GM13977 (cell line): Measurements from ENCODE around the gene ATP13A4.

Experiments used
- DNase-seq: peaks from one replicate; pipeline ENCODE4 v3.0.0; 2012; ENCODE audit warnings: low spot score
- in situ Hi-C: fragments of 300-500 bp; cut with MboI; formaldehyde crosslinking; loops from one replicate; pipeline ENCODE4 v1.12.0; 2022; ENCODE audit warnings: low sequenced_read_pairs, low pct_unique_long_range_greater_than_20kb, mixed read lengths, inconsistent platforms; ENCODE audit not compliant: unreplicated experiment
- TF ChIP-seq, protein P1 (sequence below): IDR thresholded peaks from 2 replicates; pipeline ENCODE4 v1.5.1; 2012; ENCODE audit warnings: mild to moderate bottlenecking, control low read depth; ENCODE audit not compliant: insufficient read depth; ENCODE audit errors: extremely low read depth, missing control alignments

Gene ATP13A4

DNA sequence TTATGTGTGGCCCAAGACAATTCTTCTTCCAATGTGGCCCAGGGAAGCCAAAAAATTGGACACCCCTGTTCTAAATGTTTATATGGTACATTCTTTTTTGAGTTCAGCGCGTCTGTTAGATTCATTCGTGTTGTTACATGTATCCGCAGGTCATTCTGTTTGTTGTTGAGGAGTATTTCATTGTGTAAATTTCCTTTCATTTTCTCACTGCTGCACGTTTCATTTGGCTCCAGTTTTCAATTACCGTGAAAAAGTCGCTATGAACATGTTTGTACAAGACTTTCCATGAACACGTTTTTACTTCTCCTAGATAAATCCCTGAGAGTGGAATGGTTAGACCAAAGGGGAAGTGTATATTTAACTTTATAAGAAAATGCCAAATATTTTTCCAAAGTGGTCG is 30.8 kb upstream of the ATP13A4 start:
- no peak for DNase-seq
- TF ChIP-seq, protein P1, sequence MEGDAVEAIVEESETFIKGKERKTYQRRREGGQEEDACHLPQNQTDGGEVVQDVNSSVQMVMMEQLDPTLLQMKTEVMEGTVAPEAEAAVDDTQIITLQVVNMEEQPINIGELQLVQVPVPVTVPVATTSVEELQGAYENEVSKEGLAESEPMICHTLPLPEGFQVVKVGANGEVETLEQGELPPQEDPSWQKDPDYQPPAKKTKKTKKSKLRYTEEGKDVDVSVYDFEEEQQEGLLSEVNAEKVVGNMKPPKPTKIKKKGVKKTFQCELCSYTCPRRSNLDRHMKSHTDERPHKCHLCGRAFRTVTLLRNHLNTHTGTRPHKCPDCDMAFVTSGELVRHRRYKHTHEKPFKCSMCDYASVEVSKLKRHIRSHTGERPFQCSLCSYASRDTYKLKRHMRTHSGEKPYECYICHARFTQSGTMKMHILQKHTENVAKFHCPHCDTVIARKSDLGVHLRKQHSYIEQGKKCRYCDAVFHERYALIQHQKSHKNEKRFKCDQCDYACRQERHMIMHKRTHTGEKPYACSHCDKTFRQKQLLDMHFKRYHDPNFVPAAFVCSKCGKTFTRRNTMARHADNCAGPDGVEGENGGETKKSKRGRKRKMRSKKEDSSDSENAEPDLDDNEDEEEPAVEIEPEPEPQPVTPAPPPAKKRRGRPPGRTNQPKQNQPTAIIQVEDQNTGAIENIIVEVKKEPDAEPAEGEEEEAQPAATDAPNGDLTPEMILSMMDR: no peak
- in situ Hi-C loops: no loop called here

DNA sequence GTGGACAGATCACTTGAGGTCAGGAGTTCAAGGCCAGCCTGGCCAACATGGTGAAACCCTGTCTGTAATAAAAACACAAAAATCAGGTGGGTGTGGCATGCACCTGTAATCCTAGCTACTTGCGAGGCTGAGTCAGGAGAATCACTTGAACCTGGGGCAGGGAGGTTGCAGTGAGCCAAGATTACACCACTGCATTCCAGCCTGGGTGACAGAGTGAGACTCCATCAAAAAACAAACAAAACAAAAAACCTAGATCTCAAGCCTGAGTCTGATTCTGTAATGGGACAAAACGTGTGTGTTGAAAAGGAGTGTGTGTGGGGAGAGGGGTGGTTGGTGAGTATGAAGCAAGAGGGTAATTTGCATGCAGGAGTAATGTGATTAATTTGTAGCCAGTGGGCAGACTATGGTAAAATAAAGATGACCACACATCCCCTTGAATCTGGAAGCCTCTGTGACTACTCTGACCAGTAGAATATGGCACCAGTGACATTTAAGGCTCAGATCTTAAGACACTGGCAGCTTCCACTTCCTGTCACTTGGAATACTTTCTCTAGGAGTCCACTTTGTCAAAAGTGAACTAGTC is 19.9 kb upstream of the ATP13A4 start:
- TF ChIP-seq, protein P1: no peak
- in situ Hi-C loops: loop anchor here (10.0 to 25.0 kb wide), 5 partner anchors 110 to 1012 kb away; no protein-coding TSS in a partner anchor
- no peak for DNase-seq

DNA sequence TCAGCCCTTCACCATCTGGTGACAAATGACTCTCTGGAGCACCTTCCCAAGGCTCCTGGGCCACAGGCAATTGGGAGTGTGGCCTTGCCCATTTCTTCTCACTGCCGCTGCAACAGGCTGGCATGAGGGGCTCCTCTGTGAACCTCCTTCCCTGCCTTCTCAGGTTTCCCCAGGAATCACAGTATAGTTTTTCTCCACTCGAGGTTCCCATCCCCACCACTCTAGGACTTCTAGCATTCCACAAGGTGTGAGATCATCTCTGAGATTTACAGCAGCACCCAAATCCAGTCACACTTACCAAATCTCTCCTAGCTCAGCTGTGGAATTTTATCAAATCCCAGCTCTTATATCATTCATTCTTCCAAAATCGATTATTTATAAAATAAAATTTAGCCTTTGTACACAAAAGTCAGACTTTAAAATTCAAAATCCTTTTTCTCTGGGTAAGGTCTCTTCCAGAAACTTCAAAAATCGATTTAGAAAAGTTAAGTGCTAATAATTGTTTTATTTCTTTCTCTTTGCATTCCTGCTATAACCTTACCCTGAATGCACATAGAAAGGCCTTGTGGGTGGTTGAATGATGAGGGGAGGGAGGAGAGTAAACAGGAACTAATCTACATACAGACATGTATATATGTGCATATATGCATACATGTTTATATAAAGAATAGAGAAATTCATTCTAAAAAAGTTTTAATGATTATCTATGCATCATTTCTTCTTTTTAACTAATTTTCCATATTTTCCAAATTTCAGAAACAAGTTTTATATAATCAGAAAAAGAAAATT is 18.9 kb upstream of the ATP13A4 start:
- DNase-seq: no peak
- in situ Hi-C loops: loop anchor here (10.0 to 25.0 kb wide), 5 partner anchors 109 to 1011 kb away; no protein-coding TSS in a partner anchor
- TF ChIP-seq, protein P1: no peak

DNA sequence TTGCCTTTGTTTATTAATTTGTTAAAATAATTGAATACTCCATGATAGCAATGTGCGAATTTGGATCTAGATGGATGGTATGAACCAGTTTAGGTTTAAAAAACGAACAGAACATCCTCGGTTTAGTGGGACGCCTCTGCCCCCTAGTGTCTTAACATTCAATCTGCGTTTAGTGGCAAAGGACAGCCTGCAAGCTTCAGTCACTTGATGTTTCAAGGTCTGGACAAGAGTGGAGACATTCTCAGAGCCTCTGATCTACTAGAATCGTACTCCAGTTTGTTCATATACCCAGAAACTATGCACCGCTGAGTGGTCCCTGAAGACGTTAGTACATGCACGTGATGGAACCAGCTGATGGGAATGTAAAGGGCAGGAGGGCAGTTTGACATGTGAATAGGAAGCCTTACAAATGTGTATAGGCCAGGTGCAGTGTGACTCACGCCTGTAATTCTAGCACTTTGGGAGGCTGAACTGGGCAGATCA is 17.8 kb upstream of the ATP13A4 start:
- DNase-seq: peak; percentile 64
- TF ChIP-seq, protein P1: peak; percentile 82
- in situ Hi-C loops: loop anchor here (10.0 to 25.0 kb wide), 5 partner anchors 108 to 1010 kb away; no protein-coding TSS in a partner anchor

DNA sequence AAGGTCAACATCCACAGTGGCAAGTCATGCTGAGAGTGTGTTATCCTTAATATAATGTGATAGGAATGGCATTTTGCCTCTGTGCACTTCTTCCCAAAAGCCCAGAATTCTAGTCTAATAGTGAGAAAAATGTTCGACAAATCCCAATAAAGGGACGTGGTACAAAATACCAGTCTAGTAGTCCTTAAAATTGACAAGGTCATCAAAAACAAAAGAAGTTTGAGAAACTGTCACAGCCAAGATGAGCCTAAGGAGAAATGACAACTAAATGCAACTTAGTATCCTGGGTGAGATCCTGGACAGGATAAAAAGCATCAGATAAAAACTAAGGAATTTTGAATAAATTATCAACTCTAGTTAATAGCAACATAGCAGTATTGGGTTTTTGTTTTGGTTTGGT is 14.4 kb upstream of the ATP13A4 start:
- TF ChIP-seq, protein P1: no peak
- no peak for DNase-seq
- in situ Hi-C loops: loop anchor here (25.0 kb wide), 4 partner anchors 382 to 1007 kb away; no protein-coding TSS in a partner anchor

DNA sequence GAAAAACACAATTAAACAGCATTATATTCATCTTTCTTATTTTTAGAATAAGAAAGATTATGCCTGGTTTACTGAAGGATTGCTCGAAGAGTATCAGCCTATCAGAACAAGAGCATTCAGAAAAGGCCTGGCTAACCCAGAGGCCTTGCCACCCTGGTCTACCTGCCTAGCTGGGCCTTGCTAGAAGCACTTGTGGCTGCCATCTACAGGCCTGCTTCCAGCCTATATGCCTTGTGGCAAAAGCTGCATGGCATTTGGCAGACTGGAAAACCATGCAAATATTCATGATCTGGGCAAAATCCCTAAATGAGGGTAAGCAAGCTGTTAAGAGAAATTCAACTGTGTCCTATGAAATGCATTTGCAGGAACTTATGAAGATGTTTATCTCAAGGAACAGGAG is 9.3 kb upstream of the ATP13A4 start:
- TF ChIP-seq, protein P1: no peak
- in situ Hi-C loops: loop anchor here (25.0 kb wide), 4 partner anchors 377 to 1002 kb away; no protein-coding TSS in a partner anchor

More for the DNA sequence above, 9.3 kb upstream of the ATP13A4 start:
- no peak for DNase-seq
